ENCODE measurements around the gene GNG2.

DNA sequence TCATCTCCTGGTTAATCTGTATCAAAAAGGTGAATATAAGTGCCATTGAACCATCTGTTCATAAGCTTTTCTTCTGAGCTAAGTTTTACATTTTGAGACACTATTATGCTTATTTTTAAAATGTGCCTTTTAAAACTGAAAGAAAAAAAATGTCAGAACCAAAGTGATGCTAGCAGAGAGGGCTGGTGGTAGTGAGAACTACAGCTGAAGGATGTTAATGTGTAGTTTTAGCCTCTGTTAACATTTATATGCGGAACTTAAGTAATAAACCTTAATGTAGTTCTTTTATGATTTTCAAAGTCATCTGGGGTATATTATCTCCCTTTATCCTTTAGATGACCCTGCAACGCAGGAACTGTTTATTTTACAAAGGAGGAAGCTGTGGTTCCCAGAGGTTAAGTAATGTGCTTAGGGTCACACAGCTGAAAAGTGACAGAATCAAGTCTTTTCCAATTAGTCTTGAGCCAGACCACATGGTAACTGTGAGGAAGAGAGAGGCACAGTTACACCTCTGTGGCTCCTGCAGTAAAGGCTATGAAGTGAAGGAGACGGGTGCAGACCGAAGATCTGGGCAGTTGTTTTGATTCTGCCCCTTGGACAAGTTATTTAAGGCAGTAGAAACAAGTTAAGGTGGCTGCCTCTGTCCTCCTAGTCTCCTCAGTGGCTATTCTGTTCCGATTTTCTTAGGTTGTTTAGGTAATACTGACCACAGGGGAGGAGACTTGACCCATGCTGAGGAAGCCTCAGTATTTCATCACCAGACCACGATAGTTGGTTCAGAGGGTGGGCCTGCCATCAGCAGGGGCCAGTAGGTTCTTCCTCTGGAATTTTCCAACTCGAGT lies 23.9 kb downstream of the GNG2 start:
- no peak for TF ChIP-seq YY1 (IDR thresholded peaks at IDR 0.05; ENCODE audit: low read depth)
- peak; percentile 28; the same call in 1 of the 2 replicates for TF ChIP-seq JUND (IDR thresholded peaks at IDR 0.05)
- no peak for TF ChIP-seq TAF1 (IDR thresholded peaks at IDR 0.05; ENCODE audit: borderline replicate concordance, low read depth, low read length)
- TF ChIP-seq, protein P1, sequence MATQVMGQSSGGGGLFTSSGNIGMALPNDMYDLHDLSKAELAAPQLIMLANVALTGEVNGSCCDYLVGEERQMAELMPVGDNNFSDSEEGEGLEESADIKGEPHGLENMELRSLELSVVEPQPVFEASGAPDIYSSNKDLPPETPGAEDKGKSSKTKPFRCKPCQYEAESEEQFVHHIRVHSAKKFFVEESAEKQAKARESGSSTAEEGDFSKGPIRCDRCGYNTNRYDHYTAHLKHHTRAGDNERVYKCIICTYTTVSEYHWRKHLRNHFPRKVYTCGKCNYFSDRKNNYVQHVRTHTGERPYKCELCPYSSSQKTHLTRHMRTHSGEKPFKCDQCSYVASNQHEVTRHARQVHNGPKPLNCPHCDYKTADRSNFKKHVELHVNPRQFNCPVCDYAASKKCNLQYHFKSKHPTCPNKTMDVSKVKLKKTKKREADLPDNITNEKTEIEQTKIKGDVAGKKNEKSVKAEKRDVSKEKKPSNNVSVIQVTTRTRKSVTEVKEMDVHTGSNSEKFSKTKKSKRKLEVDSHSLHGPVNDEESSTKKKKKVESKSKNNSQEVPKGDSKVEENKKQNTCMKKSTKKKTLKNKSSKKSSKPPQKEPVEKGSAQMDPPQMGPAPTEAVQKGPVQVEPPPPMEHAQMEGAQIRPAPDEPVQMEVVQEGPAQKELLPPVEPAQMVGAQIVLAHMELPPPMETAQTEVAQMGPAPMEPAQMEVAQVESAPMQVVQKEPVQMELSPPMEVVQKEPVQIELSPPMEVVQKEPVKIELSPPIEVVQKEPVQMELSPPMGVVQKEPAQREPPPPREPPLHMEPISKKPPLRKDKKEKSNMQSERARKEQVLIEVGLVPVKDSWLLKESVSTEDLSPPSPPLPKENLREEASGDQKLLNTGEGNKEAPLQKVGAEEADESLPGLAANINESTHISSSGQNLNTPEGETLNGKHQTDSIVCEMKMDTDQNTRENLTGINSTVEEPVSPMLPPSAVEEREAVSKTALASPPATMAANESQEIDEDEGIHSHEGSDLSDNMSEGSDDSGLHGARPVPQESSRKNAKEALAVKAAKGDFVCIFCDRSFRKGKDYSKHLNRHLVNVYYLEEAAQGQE (IDR thresholded peaks at IDR 0.05; ENCODE audit: low read depth, low read length), result no peak
- TF ChIP-seq TEAD4 (IDR thresholded peaks at IDR 0.05; ENCODE audit: borderline replicate concordance, insufficient read depth), result peak; percentile 54; the same call in 1 of the 2 replicates
- TF ChIP-seq, protein P2, sequence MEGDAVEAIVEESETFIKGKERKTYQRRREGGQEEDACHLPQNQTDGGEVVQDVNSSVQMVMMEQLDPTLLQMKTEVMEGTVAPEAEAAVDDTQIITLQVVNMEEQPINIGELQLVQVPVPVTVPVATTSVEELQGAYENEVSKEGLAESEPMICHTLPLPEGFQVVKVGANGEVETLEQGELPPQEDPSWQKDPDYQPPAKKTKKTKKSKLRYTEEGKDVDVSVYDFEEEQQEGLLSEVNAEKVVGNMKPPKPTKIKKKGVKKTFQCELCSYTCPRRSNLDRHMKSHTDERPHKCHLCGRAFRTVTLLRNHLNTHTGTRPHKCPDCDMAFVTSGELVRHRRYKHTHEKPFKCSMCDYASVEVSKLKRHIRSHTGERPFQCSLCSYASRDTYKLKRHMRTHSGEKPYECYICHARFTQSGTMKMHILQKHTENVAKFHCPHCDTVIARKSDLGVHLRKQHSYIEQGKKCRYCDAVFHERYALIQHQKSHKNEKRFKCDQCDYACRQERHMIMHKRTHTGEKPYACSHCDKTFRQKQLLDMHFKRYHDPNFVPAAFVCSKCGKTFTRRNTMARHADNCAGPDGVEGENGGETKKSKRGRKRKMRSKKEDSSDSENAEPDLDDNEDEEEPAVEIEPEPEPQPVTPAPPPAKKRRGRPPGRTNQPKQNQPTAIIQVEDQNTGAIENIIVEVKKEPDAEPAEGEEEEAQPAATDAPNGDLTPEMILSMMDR (IDR thresholded peaks at IDR 0.05), result no peak
- TF ChIP-seq POLR2AphosphoS5 (IDR thresholded peaks at IDR 0.05; ENCODE audit: low read depth, low read length), result peak; percentile 82
- peak; percentile 89 for TF ChIP-seq PBX3 (IDR thresholded peaks at IDR 0.05)
- no peak for TF ChIP-seq SIN3A (IDR thresholded peaks at IDR 0.05; ENCODE audit: borderline replicate concordance, low read depth, low read length)
- TF ChIP-seq RAD21 (IDR thresholded peaks at IDR 0.05; ENCODE audit: low read length), result no peak
- TF ChIP-seq EZH2phosphoT487 (IDR thresholded peaks at IDR 0.05; ENCODE audit: borderline replicate concordance, low read depth), result no peak

Measured in SK-N-SH (cell line).